ENCODE data around the gene SYT6. TPM values are rescaled to one million over a fixed set of nuclear protein-coding genes. Genes with fewer than 3 reads are reported as not detected.

SYT6 gene
- total RNA-seq, 1 donor from 2014 or later = not detected

- TF ChIP-seq CTCF (IDR thresholded peaks at IDR 0.05; ENCODE audit: insufficient read depth, low read length, poor library complexity, severe bottlenecking) = no peak
- no peak overlapping the region for H3K4me3 ChIP-seq (ENCODE audit: low read depth, low read length)
- no peaks in the 10 kb centered on the region for H3K36me3 ChIP-seq (ENCODE audit: control insufficient read depth, insufficient read depth, low read length)
- DNase-seq (ENCODE audit: low read depth) = no peak
- H3K27me3 ChIP-seq (ENCODE audit: control insufficient read depth, insufficient read depth, low read length) = peaks cover 3% of the 10 kb centered on the region
Observed at GRCh38 chr1:114131526-114132220, 22.0 kb downstream of the SYT6 start.

- Histone ChIP-seq H3K27me3 (ENCODE audit: control insufficient read depth, insufficient read depth, low read length) (no peaks in the 10 kb centered on the region), H3K36me3 (ENCODE audit: control insufficient read depth, insufficient read depth, low read length) (no peaks in the 10 kb centered on the region), H3K4me3 (ENCODE audit: low read depth, low read length) (no peak overlapping the region)
- TF ChIP-seq CTCF (IDR thresholded peaks at IDR 0.05; ENCODE audit: insufficient read depth, low read length, poor library complexity, severe bottlenecking) = no peak
- no peak for DNase-seq (ENCODE audit: low read depth)
Observed at GRCh38 chr1:114130846-114131525, 22.7 kb downstream of the SYT6 start.

GRCh38 chr1:114130213-114130612, 23.5 kb downstream of the SYT6 start:
- no peak for DNase-seq (ENCODE audit: low read depth)
- Histone ChIP-seq H3K36me3 (ENCODE audit: control insufficient read depth, insufficient read depth, low read length) (no peaks in the 10 kb centered on the region), H3K27me3 (ENCODE audit: control insufficient read depth, insufficient read depth, low read length) (no peaks in the 10 kb centered on the region), H3K4me3 (ENCODE audit: low read depth, low read length) (no peak overlapping the region)
- no peak for TF ChIP-seq CTCF (IDR thresholded peaks at IDR 0.05; ENCODE audit: insufficient read depth, low read length, poor library complexity, severe bottlenecking)

- Histone ChIP-seq H3K36me3 (ENCODE audit: control insufficient read depth, insufficient read depth, low read length) (no peaks in the 10 kb centered on the region), H3K27me3 (ENCODE audit: control insufficient read depth, insufficient read depth, low read length) (no peaks in the 10 kb centered on the region), H3K4me3 (ENCODE audit: low read depth, low read length) (no peak overlapping the region)
- TF ChIP-seq CTCF (IDR thresholded peaks at IDR 0.05; ENCODE audit: insufficient read depth, low read length, poor library complexity, severe bottlenecking) = no peak
- DNase-seq (ENCODE audit: low read depth) = no peak
Observed at GRCh38 chr1:114128293-114128692, 25.4 kb downstream of the SYT6 start.

GRCh38 chr1:114126261-114127095, 27.2 kb downstream of the SYT6 start:
- H3K36me3 ChIP-seq (ENCODE audit: control insufficient read depth, insufficient read depth, low read length) = no peaks in the 10 kb centered on the region
- H3K27me3 ChIP-seq (ENCODE audit: control insufficient read depth, insufficient read depth, low read length) = no peaks in the 10 kb centered on the region
- TF ChIP-seq CTCF (IDR thresholded peaks at IDR 0.05; ENCODE audit: insufficient read depth, low read length, poor library complexity, severe bottlenecking) = no peak
- DNase-seq (ENCODE audit: low read depth) = no peak
- no peak overlapping the region for H3K4me3 ChIP-seq (ENCODE audit: low read depth, low read length)
